ENCODE measurements around the gene TRPM3.

The TRPM3 gene

GRCh38 chr9:70485273-70485858, 636.1 kb downstream of the TRPM3 start:
- DNase-seq (ENCODE audit: low read depth) = peak; percentile 67

- peak; percentile 43 for DNase-seq (ENCODE audit: low read depth)
These were observed 636.9 kb downstream of the TRPM3 start for GRCh38 chr9:70484232-70485130.

GRCh38 chr9:70481471-70481870, 640.0 kb downstream of the TRPM3 start:
- no peak for DNase-seq (ENCODE audit: low read depth)

DNA sequence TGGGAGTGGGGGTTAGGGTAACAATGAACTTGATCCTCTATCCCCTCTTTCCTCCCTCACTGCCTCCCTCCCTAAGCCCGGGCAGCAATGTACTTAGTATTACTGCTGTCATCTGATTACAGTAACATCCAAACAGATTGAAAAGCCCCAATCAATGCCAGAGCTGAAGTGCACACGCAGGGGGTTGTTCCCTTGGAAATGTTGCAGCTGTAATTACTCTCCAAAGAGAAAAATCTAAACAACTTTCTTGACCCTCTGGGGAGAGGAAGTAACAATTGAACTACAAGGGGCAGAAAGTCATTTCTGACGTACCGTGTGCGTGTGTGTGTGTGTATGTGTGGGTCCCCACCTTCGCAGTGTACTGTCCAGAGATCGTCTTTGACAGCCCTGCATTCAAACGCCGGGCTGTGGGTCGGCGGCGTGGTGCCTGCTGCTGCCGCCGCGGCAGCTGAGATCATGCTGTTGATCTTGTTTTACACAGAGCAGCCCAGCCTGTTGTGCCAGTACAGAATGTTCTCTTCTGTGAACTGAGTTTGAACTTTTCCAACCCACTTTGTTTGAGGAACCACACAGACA, 640.9 kb downstream of the TRPM3 start:
- no peak for DNase-seq (ENCODE audit: low read depth)

DNA sequence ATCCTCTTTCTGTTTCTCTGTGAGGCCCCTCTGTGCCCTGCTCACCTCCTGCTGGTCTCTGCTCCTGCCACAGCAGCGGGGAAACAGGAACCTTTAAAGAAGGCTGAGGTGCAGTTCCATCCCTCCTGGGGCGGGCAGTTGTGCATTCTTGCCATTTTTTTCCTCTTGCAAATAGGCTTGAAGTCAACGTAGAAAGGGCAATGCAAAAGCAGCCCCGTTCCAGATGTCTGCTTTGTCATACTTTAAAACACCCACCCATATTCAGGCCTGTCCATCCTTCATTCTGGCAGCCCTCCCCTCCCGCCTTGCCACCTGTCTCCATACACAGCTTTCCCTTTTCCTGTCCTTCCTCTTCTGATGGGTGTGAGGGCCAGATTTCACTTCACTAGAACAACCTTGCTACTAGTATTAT, 641.5 kb downstream of the TRPM3 start:
- no peak for DNase-seq (ENCODE audit: low read depth)
